ENCODE data around the gene RTP2. TPM values are rescaled to one million over a fixed set of nuclear protein-coding genes. Genes with fewer than 3 reads are reported as not detected.
A peak's percentile ranks its signal among the peaks of the same experiment; 100 is the strongest.

The RTP2 gene
- total and polyA plus RNA-seq, 9 of the 15 experiments (the other 6 are each of a cell fraction or from before 2014, with no cell fraction given), result not detected

GRCh38 chr3:187744169-187745151 is 42.1 kb upstream of the RTP2 start (continued):
- TF ChIP-seq ZNF561 (CRISPR knock-in tag; conservative IDR thresholded peaks at IDR 0.05), result no peak
- TF ChIP-seq EGR1 (conservative IDR thresholded peaks at IDR 0.05), result no peak
- no peak for TF ChIP-seq ZNF263 (CRISPR knock-in tag; IDR thresholded peaks at IDR 0.05; ENCODE audit: borderline replicate concordance)
- 0 out of 2 replicates have a peak, but pooled peaks have one; percentile 1 for TF ChIP-seq ZSCAN32 (CRISPR knock-in tag; IDR thresholded peaks at IDR 0.05)
- no peak for TF ChIP-seq PTBP1 (IDR thresholded peaks at IDR 0.05; ENCODE audit: low read depth, low read length)
- peak in 1 of 2 experiments; percentile 97; a peak in 2 of 4 replicates for TF ChIP-seq MLLT1 (IDR thresholded peaks at IDR 0.05)
- no peak; the same call in 1 of the 2 replicates for TF ChIP-seq POLR2H (tag; IDR thresholded peaks at IDR 0.05; ENCODE audit: low read depth)
- TF ChIP-seq ZNF785 (CRISPR knock-in tag; IDR thresholded peaks at IDR 0.05), result no peak
- no peak for TF ChIP-seq ID3 (CRISPR knock-in tag; IDR thresholded peaks at IDR 0.05)
- TF ChIP-seq ID3 (tag; IDR thresholded peaks at IDR 0.05), result no peak
- no peak for TF ChIP-seq ELF1 (tag; IDR thresholded peaks at IDR 0.05)
- no peak for TF ChIP-seq CREBBP (IDR thresholded peaks at IDR 0.05; ENCODE audit: low read depth, low read length)
- TF ChIP-seq CCAR2 (IDR thresholded peaks at IDR 0.05; ENCODE audit: low read depth, low read length), result no peak
- TF ChIP-seq ZBTB40 (IDR thresholded peaks at IDR 0.05), result no peak; the same call in 1 of the 2 replicates
- no peak for TF ChIP-seq ZBTB40 (CRISPR knock-in tag; IDR thresholded peaks at IDR 0.05)
- TF ChIP-seq CHD1 (IDR thresholded peaks at IDR 0.05; ENCODE audit: low read length), result peak; percentile 94
- TF ChIP-seq CTBP1 (IDR thresholded peaks at IDR 0.05; ENCODE audit: borderline replicate concordance), result no peak

All from K562 (cell line).